GM18951 (cell line): ENCODE measurements around the gene DNM2.
A peak's percentile ranks its signal among the peaks of the same experiment; 100 is the strongest.

Experiments used
- POLR2A ChIP-seq: IDR thresholded peaks from 4 replicates; pipeline ENCODE4 v1.6.1; 2011; ENCODE audit warnings: mild to moderate bottlenecking; ENCODE audit not compliant: insufficient read length, insufficient read depth; ENCODE audit errors: extremely low read depth
- in situ Hi-C: fragments of 300-500 bp; cut with MboI; formaldehyde crosslinking; loops from one replicate; pipeline ENCODE4 v1.12.0; 2022; ENCODE audit warnings: low sequenced_read_pairs, mixed read lengths, inconsistent platforms; ENCODE audit not compliant: unreplicated experiment

The DNM2 gene

GRCh38 chr19:10819124-10820060 is 101.5 kb downstream of the DNM2 start:
- in situ Hi-C loops: no loop called here
- no peak for TF ChIP-seq POLR2A

GRCh38 chr19:10820173-10820572 is 102.3 kb downstream of the DNM2 start:
- in situ Hi-C loops: no loop called here
- TF ChIP-seq POLR2A: no peak

- no peak for TF ChIP-seq POLR2A
- in situ Hi-C loops: no loop called here
These were observed 105.8 kb downstream of the DNM2 start for GRCh38 chr19:10823690-10824089.

GRCh38 chr19:10826231-10826630 is 108.4 kb downstream of the DNM2 start:
- TF ChIP-seq POLR2A: no peak
- in situ Hi-C loops: no loop called here

GRCh38 chr19:10826846-10827245 is 109.0 kb downstream of the DNM2 start:
- in situ Hi-C loops: no loop called here
- no peak for TF ChIP-seq POLR2A

GRCh38 chr19:10828981-10829821 is 111.3 kb downstream of the DNM2 start:
- in situ Hi-C loops: no loop called here
- TF ChIP-seq POLR2A: no peak

- in situ Hi-C loops: no loop called here
- TF ChIP-seq POLR2A: no peak
These were observed 112.1 kb downstream of the DNM2 start for GRCh38 chr19:10829967-10830366.

- TF ChIP-seq POLR2A: no peak
- in situ Hi-C loops: no loop called here
These were observed 112.5 kb downstream of the DNM2 start for GRCh38 chr19:10830370-10830769.

- in situ Hi-C loops: no loop called here
These were observed 113.3 kb downstream of the DNM2 start for GRCh38 chr19:10830931-10831779.

GRCh38 chr19:10831987-10832938 is 114.4 kb downstream of the DNM2 start:
- TF ChIP-seq POLR2A: peak; percentile 8
- in situ Hi-C loops: no loop called here

More at GRCh38 chr19:10830931-10831779, 113.3 kb downstream of the DNM2 start:
- TF ChIP-seq POLR2A: no peak

GRCh38 chr19:10832939-10833296 is 115.0 kb downstream of the DNM2 start:
- TF ChIP-seq POLR2A: peak; percentile 2
- in situ Hi-C loops: no loop called here
